H1 (cell line): ENCODE results near the gene TRIM58. TPM values are rescaled to one million over a fixed set of nuclear protein-coding genes. Genes with fewer than 3 reads are reported as not detected.

ENCODE experiments used
- CTCF ChIA-PET: fragments of 300-600 bp; sonication (Branson Sonifier 250); formaldehyde crosslinking; loops from one replicate; lab custom pipeline; 2021; ENCODE audit not compliant: partially characterized antibody; lab: Charles Lee
- POLR2A ChIA-PET: fragments of 300-600 bp; sonication (Branson Sonifier 250); formaldehyde crosslinking; loops from one replicate; lab custom pipeline; 2021; ENCODE audit warnings: inconsistent platforms; ENCODE audit not compliant: partially characterized antibody; lab: Charles Lee
- DNase-seq, 2 experiments: peaks; one replicate each; pipeline versions ENCODE4 v3.0.0 to v3.0.0-alpha.2; 2010 to 2022; ENCODE audit warnings: low spot score in 2 of 2, low read depth in 1 of 2, mixed read lengths in 1 of 2
- FAIRE-seq: peaks from 2 replicates; lab custom pipeline; 2011; peaks lifted over from hg19 to GRCh38; lab: Jason Lieb, UNC
- H2AFZ ChIP-seq: 2 replicates; pipeline ENCODE4 v1.8.1; 2012; ENCODE audit warnings: low read length, inconsistent platforms
- H2AK5ac ChIP-seq: 2 replicates; pipeline ENCODE4 v1.6.1; 2013; ENCODE audit warnings: low read depth, low read length
- H2BK120ac ChIP-seq: replicated peaks from 2 replicates; pipeline ENCODE3; 2013; ENCODE audit warnings: low read depth, low read length, inconsistent platforms
- H2BK12ac ChIP-seq: 2 replicates; pipeline ENCODE4 v1.6.1; 2013; ENCODE audit warnings: low read depth, low read length
- H2BK15ac ChIP-seq: 2 replicates; pipeline ENCODE4 v1.6.1; 2013; ENCODE audit warnings: low read length
- H2BK20ac ChIP-seq: 2 replicates; pipeline ENCODE4 v1.6.1; 2013; ENCODE audit warnings: low read length
- H2BK5ac ChIP-seq: 2 replicates; pipeline ENCODE4 v1.6.1; 2013; ENCODE audit warnings: low read depth, low read length
- H3K14ac ChIP-seq: 2 replicates; pipeline ENCODE4 v1.6.1; 2013; ENCODE audit warnings: inconsistent platforms; ENCODE audit not compliant: insufficient read length
- H3K18ac ChIP-seq: 2 replicates; pipeline ENCODE4 v1.6.1; 2013; ENCODE audit warnings: low read length; ENCODE audit errors: extremely low read depth
- H3K23ac ChIP-seq: 2 replicates; pipeline ENCODE4 v1.6.1; 2013; ENCODE audit warnings: inconsistent platforms; ENCODE audit not compliant: insufficient read length
- H3K23me2 ChIP-seq: 2 replicates; pipeline ENCODE4 v1.6.1; 2013; ENCODE audit warnings: low read depth, low read length
- H3K27ac ChIP-seq: 2 replicates; pipeline ENCODE4 v1.6.1; 2011; ENCODE audit warnings: low read depth, low read length, inconsistent platforms
- H3K27me3 ChIP-seq, 4 experiments: replicated peaks in 1 of 4; 1 replicate in 1 of 4; 2 replicates in 3 of 4; pipeline versions ENCODE4 v1.6.1 to v1.8.1; 2011 to 2013; ENCODE audit warnings: low read length in 3 of 4, mild to moderate bottlenecking in 3 of 4, inconsistent platforms in 2 of 4, mixed read lengths in 2 of 4, moderate library complexity in 1 of 4; ENCODE audit not compliant: control insufficient read depth in 3 of 4, insufficient read depth in 3 of 4; ENCODE audit errors: extremely low read depth in 1 of 4
- H3K36me3 ChIP-seq, 4 experiments: 2 replicates each; pipeline versions ENCODE4 v1.6.1 to v1.8.1; 2011 to 2013; ENCODE audit warnings: mild to moderate bottlenecking in 4 of 4, low read length in 3 of 4, moderate library complexity in 2 of 4, control low read depth in 1 of 4, inconsistent platforms in 1 of 4; ENCODE audit not compliant: insufficient read depth in 4 of 4, control insufficient read depth in 2 of 4
- H3K4ac ChIP-seq: replicated peaks from 2 replicates; pipeline ENCODE3; 2013; ENCODE audit warnings: low read length, low read depth, mixed read lengths, inconsistent platforms; ENCODE audit not compliant: insufficient read length
- H3K4me1 ChIP-seq, 4 experiments: replicated peaks in 1 of 4; 1 replicate in 1 of 4; 2 replicates in 3 of 4; pipeline versions ENCODE4 v1.6.1 to v1.8.1; 2011 to 2013; ENCODE audit warnings: low read length in 3 of 4, inconsistent platforms in 2 of 4, mixed read lengths in 1 of 4; ENCODE audit not compliant: insufficient read depth in 4 of 4, control insufficient read depth in 3 of 4
- H3K4me2 ChIP-seq, 2 experiments: 2 replicates each; pipeline versions ENCODE4 v1.6.1 to v1.8.1; 2011 to 2013; ENCODE audit warnings: low read depth in 2 of 2, low read length in 2 of 2, control low read depth in 1 of 2, inconsistent platforms in 1 of 2, mild to moderate bottlenecking in 1 of 2; ENCODE audit not compliant: insufficient read depth in 1 of 2
- H3K4me3 ChIP-seq, 4 experiments: fragments of 200-600, 300-600 bp in 1 of 4; sonication (generic), shearing (Covaris generic), sonication (Bioruptor Twin) in 1 of 4; 2 replicates each; pipeline versions ENCODE4 v1.5.1 to v1.8.1; 2011 to 2016; ENCODE audit warnings: low read length in 4 of 4, low read depth in 3 of 4, control low read depth in 2 of 4, inconsistent platforms in 2 of 4, mild to moderate bottlenecking in 2 of 4, mixed read lengths in 1 of 4, moderate library complexity in 1 of 4; ENCODE audit not compliant: insufficient read depth in 2 of 4; ENCODE audit errors: extremely low read depth in 1 of 4
- H3K56ac ChIP-seq: replicated peaks from 2 replicates; pipeline ENCODE3; 2013; ENCODE audit warnings: low read depth, mild to moderate bottlenecking, mixed read lengths, low read length, inconsistent platforms; ENCODE audit not compliant: insufficient read length
- H3K79me1 ChIP-seq: 2 replicates; pipeline ENCODE4 v1.6.1; 2013; ENCODE audit warnings: low read depth, low read length, control low read depth
- H3K79me2 ChIP-seq, 2 experiments: 2 replicates each; pipeline versions ENCODE4 v1.6.1 to v1.8.1; 2012 to 2013; ENCODE audit warnings: low read length in 2 of 2, mild to moderate bottlenecking in 2 of 2, inconsistent platforms in 1 of 2; ENCODE audit not compliant: insufficient read depth in 2 of 2, control insufficient read depth in 1 of 2
- H3K9ac ChIP-seq, 4 experiments: replicated peaks in 1 of 4; 1 replicate in 1 of 4; 2 replicates in 3 of 4; pipeline versions ENCODE4 v1.6.1 to v1.8.1; 2011 to 2013; ENCODE audit warnings: low read depth in 3 of 4, low read length in 3 of 4, control low read depth in 2 of 4, mild to moderate bottlenecking in 2 of 4, moderate library complexity in 2 of 4, inconsistent platforms in 1 of 4; ENCODE audit errors: extremely low read depth in 1 of 4
- H3K9me3 ChIP-seq, 2 experiments: 2 replicates each; pipeline versions ENCODE4 v1.6.1 to v1.8.1; 2012 to 2013; ENCODE audit warnings: mild to moderate bottlenecking in 2 of 2, moderate library complexity in 2 of 2, control low read depth in 1 of 2, inconsistent platforms in 1 of 2, low read depth in 1 of 2, low read length in 1 of 2, mixed read lengths in 1 of 2; ENCODE audit not compliant: insufficient read depth in 2 of 2
- H4K20me1 ChIP-seq, 2 experiments: replicated peaks in 1 of 2; 2 replicates each; pipeline versions ENCODE3 to v1.8.1; 2011 to 2013; ENCODE audit warnings: inconsistent platforms in 2 of 2, low read length in 2 of 2, mild to moderate bottlenecking in 1 of 2; ENCODE audit not compliant: insufficient read depth in 2 of 2, control insufficient read depth in 1 of 2
- H4K5ac ChIP-seq: 2 replicates; pipeline ENCODE4 v1.6.1; 2013; ENCODE audit warnings: low read length, low read depth, mixed read lengths, inconsistent platforms; ENCODE audit not compliant: insufficient read length
- H4K8ac ChIP-seq: 2 replicates; pipeline ENCODE4 v1.8.0; 2013; ENCODE audit warnings: mild to moderate bottlenecking, moderate library complexity, low read length, inconsistent platforms; ENCODE audit not compliant: insufficient read depth; ENCODE audit errors: extremely low read depth
- H4K91ac ChIP-seq: replicated peaks from 2 replicates; pipeline ENCODE3; 2013; ENCODE audit warnings: low read length, mixed read lengths, inconsistent platforms; ENCODE audit not compliant: insufficient read length
- BACH1 ChIP-seq: IDR thresholded peaks from 2 replicates; pipeline ENCODE4 v1.6.1; 2012; ENCODE audit warnings: low read length, improper control_type of control experiment
- CHD1 ChIP-seq: IDR thresholded peaks from 2 replicates; pipeline ENCODE4 v1.6.1; 2012; ENCODE audit warnings: low read depth, low read length, improper control_type of control experiment
- CHD2 ChIP-seq: IDR thresholded peaks from 2 replicates; pipeline ENCODE4 v1.6.1; 2012; ENCODE audit warnings: low read length, improper control_type of control experiment
- CTBP2 ChIP-seq: IDR thresholded peaks from 2 replicates; pipeline ENCODE4 v1.7.0; 2011; ENCODE audit warnings: borderline replicate concordance, mild to moderate bottlenecking, moderate library complexity, mixed read lengths, low read length; ENCODE audit not compliant: insufficient read depth, insufficient read length
- JUN ChIP-seq: IDR thresholded peaks from 2 replicates; pipeline ENCODE4 v1.6.1; 2011; ENCODE audit warnings: low read depth, mild to moderate bottlenecking, improper control_type of control experiment, low read length
- KDM4A ChIP-seq: IDR thresholded peaks from one replicate; pipeline ENCODE4 v1.7.1; 2012; ENCODE audit warnings: low read depth, mild to moderate bottlenecking, moderate library complexity, low read length, inconsistent platforms; ENCODE audit not compliant: severe bottlenecking
- NRF1 ChIP-seq: IDR thresholded peaks from 2 replicates; pipeline ENCODE4 v1.6.1; 2011; ENCODE audit warnings: mild to moderate bottlenecking, low read depth, low read length, improper control_type of control experiment
- POLR2AphosphoS5 ChIP-seq: IDR thresholded peaks from 2 replicates; pipeline ENCODE4 v1.6.1; 2011; ENCODE audit warnings: low read depth, low read length
- RNF2 ChIP-seq: fragments of 200-900, 300-1000 bp; sonication (generic); IDR thresholded peaks from 2 replicates; pipeline ENCODE4 v1.7.1; 2016; ENCODE audit warnings: borderline replicate concordance, low read depth, mild to moderate bottlenecking, antibody characterized with exemption, low read length; ENCODE audit not compliant: poor library complexity, severe bottlenecking; ENCODE audit errors: missing control alignments
- SIN3A ChIP-seq, 2 experiments: IDR thresholded peaks in 1 of 2; conservative IDR thresholded peaks in 1 of 2; 2 replicates each; pipeline ENCODE4 v1.6.1; 2011 to 2012; ENCODE audit warnings: low read length in 2 of 2, improper control_type of control experiment in 1 of 2, low read depth in 1 of 2, mild to moderate bottlenecking in 1 of 2
- SIX5 ChIP-seq: IDR thresholded peaks from 2 replicates; pipeline ENCODE4 v1.6.1; 2011; ENCODE audit warnings: mild to moderate bottlenecking, low read depth, low read length
- TAF7 ChIP-seq: optimal IDR thresholded peaks from 2 replicates; pipeline ENCODE3; 2011; ENCODE audit warnings: low read depth, mild to moderate bottlenecking, inconsistent platforms, low read length, moderate library complexity, borderline replicate concordance
- YY1 ChIP-seq: IDR thresholded peaks from 2 replicates; pipeline ENCODE4 v1.6.1; 2011; ENCODE audit warnings: low read depth, mild to moderate bottlenecking, low read length
- WGBS, 2 experiments: shearing (Covaris generic) in 1 of 2; methylation state at CpG; one replicate each; pipeline versions ENCODE4 v1.1.6 to v1.1.7; 2013 to 2015; ENCODE audit warnings: low lambda C conversion rate in 2 of 2, mixed read lengths in 2 of 2, inconsistent platforms in 1 of 2, low coverage in 1 of 2, missing lambda C conversion rate in 1 of 2; ENCODE audit not compliant: insufficient replicate concordance in 2 of 2, insufficient coverage in 1 of 2, insufficient read length in 1 of 2; ENCODE audit errors: extremely low coverage in 1 of 2, missing lambda C conversion rate in 1 of 2; 5-methylcytosine and 5-hydroxymethylcytosine counted together
- polyA plus RNA-seq, 7 experiments: library from polyadenylated mRNA; depleted of rRNA in 3 of 7; stranded (reverse) in 5 of 7; unstranded in 2 of 7; fragments of >200 nt in 5 of 7; fragments of 200-250 nt in 2 of 7; gene quantifications; 1 replicate in 5 of 7; 2 replicates in 1 of 7; 4 replicates in 1 of 7; pipeline versions ENCODE4 v1.2.1 to v1.2.3, GENCODE V29; 2011 to 2013; ENCODE audit warnings: missing spikeins in 2 of 7, mixed read lengths in 2 of 7
- total RNA-seq: library from RNA; stranded (reverse); fragmentation: NEBNext Ultra II Directional; extraction: Animal tissue kit (Norgen Biotek cat#: 25700); gene quantifications from 2 replicates; pipeline ENCODE4 v1.2.1, GENCODE V29; 2021

The TRIM58 gene
- total and polyA plus RNA-seq, 2 of the 8 experiments (the other 6 are each of a cell fraction or from before 2014, with no cell fraction given) = 2.8 TPM; not detected in 1

GRCh38 chr1:247883346-247883745 lies 26.4 kb downstream of the TRIM58 start:
- H3K27me3 ChIP-seq = no peaks in the 10 kb centered on the region
- 81% methylated on average over 9 of the region's 9 CpGs; no CpG with 5 or more reads in 1 of the 2 experiments for WGBS, 2 experiments
- no peak overlapping the region for H3K18ac ChIP-seq
- H2BK12ac ChIP-seq = no peak overlapping the region
- peaks cover 53 to 59% of the 10 kb centered on the region in 2 experiments for H3K9me3 ChIP-seq
- no peaks in the 10 kb centered on the region; a peak in 1 of 8 replicates for H3K36me3 ChIP-seq
- no peaks in the 10 kb centered on the region for H3K79me1 ChIP-seq
- no peak overlapping the region for H3K14ac ChIP-seq
- H3K79me2 ChIP-seq = no peaks in the 10 kb centered on the region
- H3K9ac ChIP-seq = no peak overlapping the region
- H3K4me3 ChIP-seq = no peak overlapping the region
- no peak overlapping the region for H3K27ac ChIP-seq
- H4K91ac ChIP-seq = no peak overlapping the region
- H2BK15ac ChIP-seq = no peak overlapping the region
- no peaks in the 10 kb centered on the region for H3K4me1 ChIP-seq
- no peak overlapping the region for H2BK5ac ChIP-seq
- H3K4me2 ChIP-seq = no peak overlapping the region
- H2BK120ac ChIP-seq = no peak overlapping the region
- ChIA-PET POLR2A (no interaction called here), CTCF (no interaction called here)
- H3K23ac ChIP-seq = no peak overlapping the region
- H3K4ac ChIP-seq = no peak overlapping the region
- H2BK20ac ChIP-seq = no peak overlapping the region
- FAIRE-seq (no peak), DNase-seq (no peak)
- no peak overlapping the region for H4K8ac ChIP-seq
- no peak overlapping the region for H4K5ac ChIP-seq
- H3K56ac ChIP-seq = no peak overlapping the region
- TF ChIP-seq SIX5 (no peak), NRF1 (no peak), YY1 (no peak), SIN3A (conservative IDR thresholded peaks at IDR 0.05 in 1 of 2, IDR thresholded peaks at IDR 0.05 in 1 of 2; ENCODE audit: low read depth in 1 of 2, low read length in 2 of 2) (no peak), CTBP2 (no peak), CHD2 (no peak), BACH1 (no peak), TAF7 (no peak), POLR2AphosphoS5 (no peak), CHD1 (no peak), KDM4A (no peak), RNF2 (no peak), JUN (no peak)
- H2AFZ ChIP-seq = no peak overlapping the region
- H4K20me1 ChIP-seq = no peaks in the 10 kb centered on the region
- no peaks in the 10 kb centered on the region for H3K23me2 ChIP-seq
- no peak overlapping the region for H2AK5ac ChIP-seq
